HCT116 (cell line): ENCODE measurements around the gene DDX47. TPM values are rescaled to one million over a fixed set of nuclear protein-coding genes. Genes with fewer than 3 reads are reported as not detected.

Experiments used
- ATAC-seq: fragments of 200-7000 bp; cut with Tn5 transposase; 2 replicates; pipeline ENCODE4 v1.9.1; 2020; ENCODE audit warnings: mild to moderate bottlenecking, moderate library complexity
- BruUV-seq: library from RNA; stranded (reverse); fragments of 400-500 nt; replicated peaks from 2 replicates; lab custom pipeline; 2021; lab: Mats Ljungman, UMichigan
- CTCF ChIA-PET: fragments of 300-600 bp; sonication (Branson Sonifier 250); formaldehyde crosslinking; loops from one replicate; lab custom pipeline; 2021; ENCODE audit warnings: antibody characterized with exemption; lab: Charles Lee
- POLR2A ChIA-PET: fragments of 300-600, 350-600 bp; sonication (Branson Sonifier 250); formaldehyde crosslinking; loops from one replicate; lab custom pipeline; 2021; ENCODE audit warnings: antibody characterized with exemption; lab: Charles Lee
- RAD21 ChIA-PET, 2 experiments: fragments of 300-600 bp; sonication (Branson Sonifier 250); formaldehyde crosslinking; loops; one replicate each; lab custom pipeline; 2023; ENCODE audit warnings: low total read pairs in 2 of 2; ENCODE audit not compliant: uncharacterized antibody in 2 of 2, unreplicated experiment in 2 of 2, low non-redundant PET in 1 of 2; lab: Charles Lee
- DNase-seq: peaks from one replicate; pipeline ENCODE4 v3.0.0-alpha.2; 2010; ENCODE audit warnings: low read depth, low spot score
- H2AFZ ChIP-seq: fragments of 200-600 bp; shearing (Covaris generic), sonication (generic); 2 replicates; pipeline ENCODE4 v1.6.1; 2017; ENCODE audit warnings: low read depth, mixed run types, mixed read lengths, antibody characterized with exemption, low read length; ENCODE audit not compliant: poor library complexity, severe bottlenecking
- H3K27ac ChIP-seq: 2 replicates; pipeline ENCODE4 v1.5.1; 2012; ENCODE audit warnings: low read depth, low read length
- H3K27me3 ChIP-seq: fragments of 200-600 bp; sonication (generic); 2 replicates; pipeline ENCODE4 v1.6.1; 2016; ENCODE audit warnings: mixed run types, low read length, mixed read lengths; ENCODE audit not compliant: insufficient read depth
- H3K36me3 ChIP-seq, 2 experiments: fragments of 200-500 bp in 1 of 2; fragments of 200-600 bp in 1 of 2; sonication (Bioruptor generic) in 1 of 2; sonication (generic) in 1 of 2; 2 replicates each; pipeline versions ENCODE4 v1.5.1 to v1.6.1; 2014 to 2016; ENCODE audit warnings: low read length in 2 of 2, inconsistent platforms in 1 of 2, mixed read lengths in 1 of 2, mixed run types in 1 of 2; ENCODE audit not compliant: insufficient read depth in 2 of 2, control insufficient read depth in 1 of 2
- H3K4me1 ChIP-seq, 2 experiments: fragments of 200-600 bp in 1 of 2; sonication (generic) in 1 of 2; 2 replicates each; pipeline versions ENCODE4 v1.5.1 to v1.6.1; 2012 to 2017; ENCODE audit warnings: low read length in 2 of 2, inconsistent platforms in 1 of 2, mild to moderate bottlenecking in 1 of 2, mixed read lengths in 1 of 2, mixed run types in 1 of 2, moderate library complexity in 1 of 2; ENCODE audit not compliant: insufficient read depth in 2 of 2, control insufficient read depth in 1 of 2
- H3K4me2 ChIP-seq: fragments of 200-600 bp; sonication (generic); 2 replicates; pipeline ENCODE4 v1.6.1; 2017; ENCODE audit warnings: mixed run types, low read length, mixed read lengths
- H3K4me3 ChIP-seq, 2 experiments: fragments of 200-600 bp in 1 of 2; sonication (generic) in 1 of 2; replicated peaks in 1 of 2; 2 replicates each; pipeline ENCODE4 v1.5.1; 2011 to 2016; ENCODE audit warnings: low read length in 2 of 2, control low read depth in 1 of 2, low read depth in 1 of 2, mild to moderate bottlenecking in 1 of 2, mixed read lengths in 1 of 2, mixed run types in 1 of 2
- H3K79me2 ChIP-seq: fragments of 200-600 bp; sonication (generic); 2 replicates; pipeline ENCODE4 v1.6.1; 2017; ENCODE audit warnings: mild to moderate bottlenecking, mixed run types, low read length, moderate library complexity, mixed read lengths; ENCODE audit not compliant: insufficient read depth
- H3K9ac ChIP-seq: fragments of 200-600 bp; sonication (generic); 2 replicates; pipeline ENCODE4 v1.6.1; 2016; ENCODE audit warnings: low read length, mixed read lengths
- H3K9me2 ChIP-seq: fragments of 200-600 bp; sonication (generic), shearing (Covaris generic); 2 replicates; pipeline ENCODE4 v1.6.1; 2017; ENCODE audit warnings: mixed run types, mild to moderate bottlenecking, moderate library complexity; ENCODE audit not compliant: insufficient read depth
- H3K9me3 ChIP-seq, 2 experiments: fragments of 200-500 bp in 1 of 2; fragments of 200-600 bp in 1 of 2; sonication (Bioruptor generic) in 1 of 2; sonication (generic) in 1 of 2; 2 replicates each; pipeline ENCODE4 v1.6.1; 2014 to 2017; ENCODE audit warnings: low read length in 2 of 2, mixed read lengths in 2 of 2, inconsistent platforms in 1 of 2, low read depth in 1 of 2, mild to moderate bottlenecking in 1 of 2, mixed run types in 1 of 2, moderate library complexity in 1 of 2; ENCODE audit not compliant: control insufficient read depth in 1 of 2, insufficient read depth in 1 of 2
- H4K20me1 ChIP-seq: fragments of 200-600 bp; sonication (generic), shearing (Covaris generic); 2 replicates; pipeline ENCODE4 v1.6.1; 2017; ENCODE audit warnings: mixed run types, mild to moderate bottlenecking, moderate library complexity; ENCODE audit not compliant: insufficient read depth
- ATF3 ChIP-seq: IDR thresholded peaks from 2 replicates; pipeline ENCODE4 v1.6.1; 2012
- CEBPB ChIP-seq: IDR thresholded peaks from 2 replicates; pipeline ENCODE4 v1.6.1; 2012; ENCODE audit warnings: low read depth
- EGR1 ChIP-seq: IDR thresholded peaks from 2 replicates; pipeline ENCODE4 v1.6.1; 2012; ENCODE audit warnings: low read depth
- FOSL1 ChIP-seq: IDR thresholded peaks from 2 replicates; pipeline ENCODE4 v1.6.1; 2012; ENCODE audit warnings: low read depth
- JUND ChIP-seq: IDR thresholded peaks from 2 replicates; pipeline ENCODE4 v1.6.1; 2012
- POLR2A ChIP-seq: IDR thresholded peaks from 2 replicates; pipeline ENCODE4 v1.7.0; 2011; ENCODE audit warnings: borderline replicate concordance; ENCODE audit not compliant: insufficient read depth, insufficient read length; ENCODE audit errors: extremely low read depth
- RAD21 ChIP-seq: IDR thresholded peaks from 2 replicates; pipeline ENCODE4 v1.6.1; 2012; ENCODE audit warnings: low read depth, mild to moderate bottlenecking
- SIN3A ChIP-seq: IDR thresholded peaks from 2 replicates; pipeline ENCODE4 v1.6.1; 2012; ENCODE audit warnings: low read depth
- TCF7L2 ChIP-seq: IDR thresholded peaks from 2 replicates; pipeline ENCODE4 v1.7.0; 2011; ENCODE audit warnings: borderline replicate concordance, inconsistent platforms; ENCODE audit not compliant: insufficient read depth, insufficient read length; ENCODE audit errors: extremely low read depth
- ZBTB33 ChIP-seq: IDR thresholded peaks from 2 replicates; pipeline ENCODE4 v1.6.1; 2011; ENCODE audit warnings: mild to moderate bottlenecking, low read length, moderate library complexity; ENCODE audit not compliant: insufficient replicate concordance; ENCODE audit errors: extremely low read depth
- ZFX ChIP-seq: fragments of 450-650 bp; IDR thresholded peaks from 2 replicates; pipeline ENCODE4 v1.6.1; 2017
- intact Hi-C: fragments of 100-400 bp; cut with micrococcal nuclease; formaldehyde crosslinking; loops from 2 replicates; pipeline ENCODE4 v1.10.0; 2022
- total RNA-seq: library from RNA; stranded (reverse); gene quantifications from one replicate; pipeline ENCODE4 v1.2.1, GENCODE V29; 2021; ENCODE audit not compliant: unreplicated experiment

The DDX47 gene
- total RNA-seq, 1 experiment from 2014 or later = 103 TPM

DNA sequence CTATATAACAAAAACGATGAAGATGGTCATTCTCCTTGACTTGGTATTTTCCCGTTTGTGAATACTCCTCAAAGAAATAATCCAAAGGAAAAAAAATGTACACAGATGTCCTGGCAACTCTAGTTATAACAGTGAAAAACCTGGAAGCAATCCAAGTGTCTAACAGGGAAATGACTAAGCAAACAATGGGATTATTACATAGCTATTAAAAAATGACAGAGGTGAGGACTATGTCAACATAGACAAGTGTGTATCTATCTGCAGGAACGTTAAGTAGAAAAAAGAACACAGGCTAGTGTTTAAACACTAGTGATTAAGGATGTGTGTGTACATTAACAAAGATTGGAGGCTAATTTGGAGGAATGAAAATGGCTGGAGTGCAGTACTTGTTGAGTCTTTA, 33.6 kb upstream of the DDX47 start (continued):
- TF ChIP-seq TCF7L2 = no peak
- TF ChIP-seq ZFX = no peak
- TF ChIP-seq JUND = peak; percentile 50

- intact Hi-C loops = no loop called here
- POLR2A ChIA-PET = no interaction called here
Measured at GRCh38 chr12:12784116-12784515, 29.0 kb upstream of the DDX47 start.

More at GRCh38 chr12:12784116-12784515, 29.0 kb upstream of the DDX47 start:
- no peaks in the 10 kb centered on the region for H3K9me2 ChIP-seq
- no peak overlapping the region for H2AFZ ChIP-seq
- CTCF ChIA-PET = no interaction called here
- no peaks in the 10 kb centered on the region for H3K9me3 ChIP-seq
- TF ChIP-seq RAD21 (no peak), FOSL1 (no peak), CEBPB (no peak), EGR1 (no peak), POLR2A (no peak), ATF3 (no peak), TCF7L2 (no peak), SIN3A (no peak), ZBTB33 (no peak)
- RAD21 ChIA-PET = no interaction called here
- ATAC-seq (no peak), DNase-seq (no peak)
- no peak overlapping the region for H3K27ac ChIP-seq
- peaks cover 14 to 49% of the 10 kb centered on the region in 2 experiments; a peak in 3 of 4 replicates for H3K4me1 ChIP-seq
- H3K9ac ChIP-seq = no peak overlapping the region
- H3K79me2 ChIP-seq = no peaks in the 10 kb centered on the region
- no peaks in the 10 kb centered on the region for H4K20me1 ChIP-seq
- BruUV-seq = no TSS peak
- H3K4me3 ChIP-seq = no peak overlapping the region
- no peaks in the 10 kb centered on the region for H3K27me3 ChIP-seq
- H3K36me3 ChIP-seq = no peaks in the 10 kb centered on the region
- H3K4me2 ChIP-seq = no peak overlapping the region
